AG04450 (cell line): Measurements from ENCODE around the gene GDF15. TPM values are rescaled to one million over a fixed set of nuclear protein-coding genes. Genes with fewer than 3 reads are reported as not detected.

Experiments used
- CTCF ChIA-PET: fragments of 300-600, 350-600 bp; formaldehyde crosslinking; extraction: SDS; loops from one replicate; lab custom pipeline; 2022; ENCODE audit warnings: antibody characterized with exemption, inconsistent platforms; lab: Charles Lee
- POLR2A ChIA-PET: fragments of 350-600 bp; formaldehyde crosslinking; extraction: SDS; loops from one replicate; lab custom pipeline; 2021; ENCODE audit warnings: antibody characterized with exemption, inconsistent platforms; lab: Yijun Ruan, JAX
- DNase-seq: peaks from one replicate; pipeline ENCODE4 v3.0.0-alpha.2; 2011; ENCODE audit warnings: low read depth, low spot score
- H3K27ac ChIP-seq: one replicate; pipeline ENCODE4 v1.5.1; 2012; ENCODE audit warnings: low read depth, low read length, control low read depth
- H3K27me3 ChIP-seq: one replicate; pipeline ENCODE4 v1.6.0; 2012; ENCODE audit warnings: low read length; ENCODE audit not compliant: control insufficient read depth, insufficient read depth
- H3K4me3 ChIP-seq: 2 replicates; pipeline ENCODE4 v1.5.1; 2011; ENCODE audit warnings: mild to moderate bottlenecking, low read depth, low read length, control low read depth
- H3K9me3 ChIP-seq: 2 replicates; pipeline ENCODE4 v1.5.1; 2012; ENCODE audit warnings: low read length; ENCODE audit not compliant: control insufficient read depth, insufficient read depth
- CTCF ChIP-seq: IDR thresholded peaks from 2 replicates; pipeline ENCODE4 v1.5.1; 2011; ENCODE audit warnings: low read depth, low read length, control low read depth, inconsistent platforms
- polyA plus RNA-seq: library from polyadenylated mRNA; depleted of rRNA; stranded (reverse); fragments of >200 nt; gene quantifications from 2 replicates; pipeline ENCODE4 v1.2.3, GENCODE V29; 2011

Gene GDF15
- polyA plus RNA-seq, 1 experiment = 25.0 TPM

GRCh38 chr19:18368504-18369222 lies 17.3 kb upstream of the GDF15 start:
- Histone ChIP-seq H3K9me3 (peaks cover 7% of the 10 kb centered on the region; the same call in 1 of the 2 replicates), H3K27me3 (no peaks in the 10 kb centered on the region), H3K4me3 (no peak overlapping the region), H3K27ac (peak overlapping the region; percentile 11)
- TF ChIP-seq CTCF = no peak
- ChIA-PET POLR2A (interaction anchor here (0.8 kb wide), 1 partner anchor 12 kb away, joined by 3 read pairs; no protein-coding TSS in a partner anchor), CTCF (no interaction called here)
- DNase-seq = no peak

- CTCF ChIA-PET = interaction anchor here (0.6 kb wide), 1 partner anchor 46 kb away, joined by 3 read pairs; no protein-coding TSS in a partner anchor
- POLR2A ChIA-PET = no interaction called here
- DNase-seq = no peak
Observed at GRCh38 chr19:18373407-18373891, 12.5 kb upstream of the GDF15 start.

GRCh38 chr19:18373892-18374629 lies 11.9 kb upstream of the GDF15 start:
- ChIA-PET POLR2A (interaction anchor here (1.0 to 1.1 kb wide), 2 partner anchors 10 to 12 kb away, joined by 3 to 6 read pairs; partner anchors contain the start of gene GDF15), CTCF (no interaction called here)
- Histone ChIP-seq H3K27ac (peak overlapping the region; percentile 96), H3K27me3 (no peaks in the 10 kb centered on the region), H3K4me3 (no peak overlapping the region), H3K9me3 (no peaks in the 10 kb centered on the region; the same call in 1 of the 2 replicates)
- DNase-seq = peak; percentile 96
- no peak for TF ChIP-seq CTCF

More at GRCh38 chr19:18373407-18373891, 12.5 kb upstream of the GDF15 start:
- peak overlapping the region; percentile 96 for H3K27ac ChIP-seq
- H3K27me3 ChIP-seq = no peaks in the 10 kb centered on the region
- no peak for TF ChIP-seq CTCF
- no peaks in the 10 kb centered on the region; the same call in 1 of the 2 replicates for H3K9me3 ChIP-seq
- no peak overlapping the region for H3K4me3 ChIP-seq

- Histone ChIP-seq H3K9me3 (no peaks in the 10 kb centered on the region; the same call in 1 of the 2 replicates), H3K27me3 (no peaks in the 10 kb centered on the region), H3K27ac (no peak overlapping the region), H3K4me3 (no peak overlapping the region)
- no peak for DNase-seq
- ChIA-PET CTCF (interaction anchor here (0.7 kb wide), 2 partner anchors 84 to 357 kb away, joined by 6 to 7 read pairs; no protein-coding TSS in a partner anchor), POLR2A (no interaction called here)
- TF ChIP-seq CTCF = no peak
Observed at GRCh38 chr19:18377026-18377425, 8.9 kb upstream of the GDF15 start.
